Stomach smooth muscle (tissue), 2 donors: ENCODE results near the gene DSTN.
A peak's percentile ranks its signal among the peaks of the same experiment; 100 is the strongest.

Source experiments
- H3K27ac ChIP-seq: one replicate; pipeline ENCODE4 v1.7.0; 2013; ENCODE audit warnings: mild to moderate bottlenecking, low read length, inconsistent platforms
- H3K27me3 ChIP-seq, 2 donors: one replicate each; pipeline ENCODE4 v1.7.0; 2013; ENCODE audit warnings: low read length in 2 of 2; ENCODE audit not compliant: insufficient read depth in 2 of 2, control insufficient read depth in 1 of 2
- H3K36me3 ChIP-seq, 2 donors: one replicate each; pipeline ENCODE4 v1.7.0; 2013; ENCODE audit warnings: low read length in 2 of 2; ENCODE audit not compliant: control insufficient read depth in 2 of 2, insufficient read depth in 2 of 2
- H3K4me1 ChIP-seq: one replicate; pipeline ENCODE4 v1.7.0; 2013; ENCODE audit warnings: low read length; ENCODE audit not compliant: control insufficient read depth, insufficient read depth
- H3K4me3 ChIP-seq, 2 donors: one replicate each; pipeline ENCODE4 v1.7.0; 2013; ENCODE audit warnings: low read length in 2 of 2
- H3K9ac ChIP-seq, 2 donors: one replicate each; pipeline ENCODE4 v1.7.0; 2013; ENCODE audit warnings: low read length in 2 of 2, mild to moderate bottlenecking in 1 of 2
- H3K9me3 ChIP-seq, 2 donors: one replicate each; pipeline ENCODE4 v1.7.0; 2013; ENCODE audit warnings: low read length in 2 of 2; ENCODE audit not compliant: control insufficient read depth in 2 of 2
- donor health status: healthy.
- donor health status: Pancreatic carcinoma.

Gene DSTN

GRCh38 chr20:17631576-17632319 lies 61.9 kb downstream of the DSTN start:
- no peaks in the 10 kb centered on the region for H3K27me3 ChIP-seq

GRCh38 chr20:17633221-17633849 lies 63.5 kb downstream of the DSTN start:
- H3K4me1 ChIP-seq, result peaks cover 50% of the 10 kb centered on the region
- H3K9me3 ChIP-seq, result no peaks in the 10 kb centered on the region
- H3K4me3 ChIP-seq, result no peak overlapping the region
- no peaks in the 10 kb centered on the region for H3K27me3 ChIP-seq
- no peak overlapping the region for H3K27ac ChIP-seq
- H3K9ac ChIP-seq, result no peak overlapping the region
- H3K36me3 ChIP-seq, result peaks cover 37 to 54% of the 10 kb centered on the region in 2 donors

More at GRCh38 chr20:17631576-17632319, 61.9 kb downstream of the DSTN start:
- Histone ChIP-seq H3K9me3 (no peaks in the 10 kb centered on the region), H3K9ac (no peak overlapping the region), H3K4me1 (peaks cover 36% of the 10 kb centered on the region), H3K4me3 (no peak overlapping the region), H3K27ac (no peak overlapping the region), H3K36me3 (peaks cover 43 to 49% of the 10 kb centered on the region in 2 donors)

GRCh38 chr20:17633850-17634500 lies 64.1 kb downstream of the DSTN start:
- peaks cover 36 to 58% of the 10 kb centered on the region in 2 donors for H3K36me3 ChIP-seq
- peak overlapping the region; percentile 31 for H3K27ac ChIP-seq
- no peaks in the 10 kb centered on the region for H3K27me3 ChIP-seq
- H3K9me3 ChIP-seq, result no peaks in the 10 kb centered on the region
- H3K4me3 ChIP-seq, result no peak overlapping the region
- H3K4me1 ChIP-seq, result peaks cover 51% of the 10 kb centered on the region
- H3K9ac ChIP-seq, result no peak overlapping the region

GRCh38 chr20:17634661-17635331 lies 64.9 kb downstream of the DSTN start:
- Histone ChIP-seq H3K36me3 (peaks cover 31 to 59% of the 10 kb centered on the region in 2 donors), H3K9ac (no peak overlapping the region), H3K9me3 (no peaks in the 10 kb centered on the region), H3K27ac (peak overlapping the region; percentile 31), H3K27me3 (no peaks in the 10 kb centered on the region), H3K4me3 (no peak overlapping the region), H3K4me1 (peaks cover 55% of the 10 kb centered on the region)

GRCh38 chr20:17635332-17636244 lies 65.7 kb downstream of the DSTN start:
- H3K9me3 ChIP-seq, result no peaks in the 10 kb centered on the region
- no peak overlapping the region for H3K27ac ChIP-seq
- no peak overlapping the region for H3K9ac ChIP-seq
- peaks cover 32 to 53% of the 10 kb centered on the region in 2 donors for H3K36me3 ChIP-seq
- peaks cover 63% of the 10 kb centered on the region for H3K4me1 ChIP-seq
- H3K4me3 ChIP-seq, result no peak overlapping the region
- H3K27me3 ChIP-seq, result no peaks in the 10 kb centered on the region

- H3K4me3 ChIP-seq, result no peak overlapping the region
- peaks cover 36 to 51% of the 10 kb centered on the region in 2 donors for H3K36me3 ChIP-seq
- H3K4me1 ChIP-seq, result peaks cover 74% of the 10 kb centered on the region
- H3K9ac ChIP-seq, result no peak overlapping the region
- H3K9me3 ChIP-seq, result no peaks in the 10 kb centered on the region
- H3K27ac ChIP-seq, result no peak overlapping the region
- H3K27me3 ChIP-seq, result no peaks in the 10 kb centered on the region
These were observed 66.9 kb downstream of the DSTN start for GRCh38 chr20:17636523-17637412.

- H3K27me3 ChIP-seq, result no peaks in the 10 kb centered on the region
- no peak overlapping the region for H3K9ac ChIP-seq
- H3K36me3 ChIP-seq, result peaks cover 34 to 45% of the 10 kb centered on the region in 2 donors
- H3K27ac ChIP-seq, result no peak overlapping the region
- no peak overlapping the region for H3K4me3 ChIP-seq
- H3K4me1 ChIP-seq, result peaks cover 80% of the 10 kb centered on the region
- H3K9me3 ChIP-seq, result no peaks in the 10 kb centered on the region
These were observed 67.5 kb downstream of the DSTN start for GRCh38 chr20:17637413-17637780.

- Histone ChIP-seq H3K9me3 (no peaks in the 10 kb centered on the region), H3K27me3 (no peaks in the 10 kb centered on the region), H3K27ac (no peak overlapping the region), H3K4me3 (no peak overlapping the region), H3K4me1 (peaks cover 87% of the 10 kb centered on the region), H3K36me3 (peaks cover 31 to 37% of the 10 kb centered on the region in 2 donors), H3K9ac (no peak overlapping the region)
These were observed 68.2 kb downstream of the DSTN start for GRCh38 chr20:17637985-17638640.

GRCh38 chr20:17638835-17639407 lies 69.0 kb downstream of the DSTN start:
- Histone ChIP-seq H3K4me1 (peaks cover 92% of the 10 kb centered on the region), H3K4me3 (no peak overlapping the region), H3K27ac (no peak overlapping the region)

More at GRCh38 chr20:17638835-17639407, 69.0 kb downstream of the DSTN start:
- Histone ChIP-seq H3K9me3 (no peaks in the 10 kb centered on the region), H3K9ac (no peak overlapping the region), H3K27me3 (no peaks in the 10 kb centered on the region), H3K36me3 (peaks cover 25 to 36% of the 10 kb centered on the region in 2 donors)
